GM10266 (cell line): ENCODE results near the gene FAM217B.

Experiments
- DNase-seq: peaks from one replicate; pipeline ENCODE4 v3.0.0; 2012; ENCODE audit errors: extremely low spot score
- TF ChIP-seq, protein P1 (sequence below): IDR thresholded peaks from 2 replicates; pipeline ENCODE4 v1.5.1; 2012; ENCODE audit warnings: mild to moderate bottlenecking, low read depth; ENCODE audit not compliant: control insufficient read depth, insufficient read depth; ENCODE audit errors: missing control alignments

The FAM217B gene

GRCh38 chr20:59988141-59988540 lies 48.0 kb downstream of the FAM217B start:
- no peak for DNase-seq
- TF ChIP-seq, protein P1, sequence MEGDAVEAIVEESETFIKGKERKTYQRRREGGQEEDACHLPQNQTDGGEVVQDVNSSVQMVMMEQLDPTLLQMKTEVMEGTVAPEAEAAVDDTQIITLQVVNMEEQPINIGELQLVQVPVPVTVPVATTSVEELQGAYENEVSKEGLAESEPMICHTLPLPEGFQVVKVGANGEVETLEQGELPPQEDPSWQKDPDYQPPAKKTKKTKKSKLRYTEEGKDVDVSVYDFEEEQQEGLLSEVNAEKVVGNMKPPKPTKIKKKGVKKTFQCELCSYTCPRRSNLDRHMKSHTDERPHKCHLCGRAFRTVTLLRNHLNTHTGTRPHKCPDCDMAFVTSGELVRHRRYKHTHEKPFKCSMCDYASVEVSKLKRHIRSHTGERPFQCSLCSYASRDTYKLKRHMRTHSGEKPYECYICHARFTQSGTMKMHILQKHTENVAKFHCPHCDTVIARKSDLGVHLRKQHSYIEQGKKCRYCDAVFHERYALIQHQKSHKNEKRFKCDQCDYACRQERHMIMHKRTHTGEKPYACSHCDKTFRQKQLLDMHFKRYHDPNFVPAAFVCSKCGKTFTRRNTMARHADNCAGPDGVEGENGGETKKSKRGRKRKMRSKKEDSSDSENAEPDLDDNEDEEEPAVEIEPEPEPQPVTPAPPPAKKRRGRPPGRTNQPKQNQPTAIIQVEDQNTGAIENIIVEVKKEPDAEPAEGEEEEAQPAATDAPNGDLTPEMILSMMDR: no peak

- TF ChIP-seq, protein P1: no peak
- DNase-seq: no peak
These were observed 52.4 kb downstream of the FAM217B start for GRCh38 chr20:59992526-59993084.

GRCh38 chr20:59993736-59994430 lies 53.7 kb downstream of the FAM217B start:
- DNase-seq: no peak
- TF ChIP-seq, protein P1: no peak

DNA sequence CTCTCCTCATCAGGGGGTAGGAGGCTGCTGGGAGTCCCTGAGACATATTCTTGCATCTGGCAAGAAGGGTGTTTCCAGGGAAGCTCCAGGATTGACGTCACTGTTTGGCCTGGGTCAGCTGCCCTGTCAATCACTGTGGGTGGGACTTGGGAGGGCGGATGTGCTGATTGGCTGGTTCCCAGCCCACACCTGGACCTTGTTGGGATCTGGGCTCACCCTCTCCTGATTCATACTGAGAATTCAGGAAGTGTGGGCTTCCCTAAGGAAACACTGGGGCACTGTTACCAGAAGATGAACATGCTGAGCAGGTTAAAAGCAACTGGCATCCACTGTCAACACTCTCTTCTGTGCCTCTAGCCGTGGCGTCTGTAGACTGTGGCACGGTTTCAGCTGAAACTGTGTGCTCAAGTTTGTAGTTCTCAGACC lies 54.5 kb downstream of the FAM217B start:
- TF ChIP-seq, protein P1: no peak
- no peak for DNase-seq

GRCh38 chr20:59996108-59996507 lies 55.9 kb downstream of the FAM217B start:
- TF ChIP-seq, protein P1: no peak
- DNase-seq: no peak

DNA sequence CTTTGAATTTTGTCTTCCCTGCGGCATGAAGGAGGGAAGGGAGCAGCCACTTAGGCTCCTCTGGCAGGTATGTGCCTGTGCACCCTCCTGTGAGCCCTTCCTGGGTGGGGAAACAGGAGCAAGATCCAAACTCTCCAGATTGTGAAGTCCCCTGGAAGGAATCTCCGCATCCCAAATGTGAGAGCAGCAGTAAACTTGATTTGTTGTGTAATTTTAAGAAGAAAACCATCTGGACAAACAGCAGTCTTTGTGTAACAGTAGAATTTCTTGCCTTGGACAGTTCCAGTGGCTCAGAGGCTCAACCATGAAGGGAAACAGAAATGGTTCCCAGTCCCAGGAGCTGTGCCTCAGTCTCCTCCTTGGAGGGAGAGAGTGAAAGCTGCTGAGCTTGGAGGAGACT lies 57.7 kb downstream of the FAM217B start:
- DNase-seq: no peak
- TF ChIP-seq, protein P1: no peak
